Stimulated activated CD4-positive, alpha-beta T cell treated with anti-CD3 and anti-CD28 coated beads, Interleukin-15, amount 100 ng/mL, for 1 hour (primary cell): ENCODE data around the gene STK39.

Source experiments
- DNase-seq, 2 donors: peaks; one replicate each; pipeline ENCODE4 v3.0.0-alpha.2; 2020; ENCODE audit warnings: low read depth in 1 of 2, low spot score in 1 of 2

Gene STK39

GRCh38 chr2:168184681-168185513 is 62.5 kb downstream of the STK39 start:
- no peak for DNase-seq

DNA sequence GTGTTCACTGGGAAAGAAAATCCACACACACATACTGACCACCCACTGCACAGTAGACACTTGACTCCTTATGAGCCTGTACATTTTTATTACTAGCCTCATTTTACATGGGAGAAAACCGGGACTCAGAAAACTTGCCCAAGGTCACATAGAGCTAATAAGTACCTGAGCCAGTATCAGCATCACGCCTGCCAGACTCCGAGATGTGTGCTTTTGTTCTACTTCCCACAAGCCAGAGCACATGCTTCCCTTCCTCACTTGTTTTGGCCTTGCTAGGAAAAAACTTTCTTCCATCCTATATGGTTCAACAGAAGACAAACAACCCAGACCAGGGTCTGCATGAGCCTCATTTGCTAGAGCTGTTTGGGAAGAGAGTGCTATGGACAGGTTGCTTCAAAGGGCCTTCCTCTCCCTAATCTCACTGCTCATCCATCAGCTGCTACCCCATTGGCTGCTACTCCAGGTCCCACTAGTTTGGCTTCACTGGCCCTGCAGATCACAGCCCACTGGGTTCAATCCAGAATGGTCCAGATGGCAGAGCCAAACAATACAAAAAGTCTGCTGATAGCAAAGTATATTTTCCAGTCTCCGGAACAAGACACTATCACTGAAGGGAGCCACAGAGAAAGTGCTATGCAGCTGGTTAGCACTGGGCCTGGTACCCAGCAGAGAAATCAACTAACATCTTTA is 63.9 kb downstream of the STK39 start:
- DNase-seq, result no peak

- no peak for DNase-seq
These were observed 64.7 kb downstream of the STK39 start for GRCh38 chr2:168182550-168183249.

DNA sequence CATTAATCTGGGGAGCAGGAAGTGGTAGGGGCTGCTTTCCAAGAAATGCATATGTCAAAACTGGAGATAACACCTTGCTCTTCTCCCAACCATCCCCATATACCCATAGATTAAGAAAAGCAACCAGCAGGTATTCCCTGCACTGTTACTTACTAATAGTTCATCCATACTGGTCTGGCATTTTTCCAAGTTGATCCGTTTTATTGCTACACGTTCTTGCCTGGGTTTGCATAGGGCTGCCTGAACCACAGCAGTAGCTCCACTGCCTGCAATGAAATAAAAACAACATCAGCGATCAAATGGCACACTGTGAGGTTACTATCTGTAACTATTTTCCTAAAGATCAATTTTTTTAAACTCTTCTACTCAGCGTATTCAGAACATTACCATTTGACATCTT is 65.6 kb downstream of the STK39 start:
- DNase-seq, result no peak

GRCh38 chr2:168180914-168181313 is 66.5 kb downstream of the STK39 start:
- no peak for DNase-seq

- no peak for DNase-seq
These were observed 66.9 kb downstream of the STK39 start for GRCh38 chr2:168180483-168180882.

DNA sequence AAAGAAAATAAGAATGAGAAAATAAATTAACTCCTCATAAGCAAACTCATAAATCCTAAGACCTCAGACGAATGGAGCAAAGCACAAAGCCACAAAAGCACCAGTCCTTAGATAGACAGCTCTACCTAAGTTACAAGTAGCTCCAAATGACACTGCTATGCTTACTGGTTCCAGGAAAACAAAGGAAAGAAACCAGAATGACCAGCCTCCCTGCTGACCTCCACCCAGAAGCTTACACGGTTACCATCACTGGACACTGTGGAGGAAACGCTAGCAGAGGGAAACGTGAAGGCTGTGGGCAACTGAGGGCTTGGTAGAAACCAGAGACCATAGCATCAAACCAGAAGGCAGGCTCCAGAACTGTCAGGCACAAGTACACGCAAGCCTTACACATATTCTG is 67.8 kb downstream of the STK39 start:
- no peak for DNase-seq

DNA sequence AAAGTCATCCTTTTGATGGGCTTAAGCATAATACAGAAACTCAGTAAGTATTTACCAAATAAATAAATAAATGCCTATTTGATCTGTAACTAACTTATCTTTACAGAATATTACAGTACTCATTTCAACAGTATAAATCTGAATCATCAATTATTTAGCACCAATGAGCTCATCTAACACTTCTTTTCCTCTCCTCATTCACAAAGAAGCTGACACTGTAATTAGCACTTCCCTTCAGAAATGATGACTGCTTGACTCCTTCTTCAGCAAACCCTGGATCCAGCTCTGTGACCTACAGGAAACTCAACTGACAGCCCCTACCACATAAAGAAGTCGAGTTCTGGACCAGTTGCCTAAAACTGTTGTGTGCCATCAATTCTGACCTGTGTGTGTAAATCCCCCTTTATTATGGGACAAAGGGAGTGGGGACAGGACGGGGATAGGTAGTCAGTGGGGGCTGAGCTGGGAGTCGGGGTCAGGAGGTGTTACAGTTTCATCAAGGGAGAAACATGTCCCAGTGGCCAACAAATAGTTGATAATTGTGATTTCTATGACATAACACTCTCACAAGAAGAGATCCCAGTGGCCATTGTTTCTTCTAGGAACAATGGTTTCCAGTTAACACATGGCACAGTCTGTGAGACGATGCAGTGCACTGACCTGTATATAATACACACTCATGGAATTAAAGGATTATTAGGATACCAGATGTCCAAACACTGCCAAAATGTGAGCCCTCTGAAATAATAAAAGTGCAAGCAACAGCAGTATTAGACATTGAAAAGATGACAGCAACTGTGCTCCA is 68.7 kb downstream of the STK39 start:
- no peak for DNase-seq

DNA sequence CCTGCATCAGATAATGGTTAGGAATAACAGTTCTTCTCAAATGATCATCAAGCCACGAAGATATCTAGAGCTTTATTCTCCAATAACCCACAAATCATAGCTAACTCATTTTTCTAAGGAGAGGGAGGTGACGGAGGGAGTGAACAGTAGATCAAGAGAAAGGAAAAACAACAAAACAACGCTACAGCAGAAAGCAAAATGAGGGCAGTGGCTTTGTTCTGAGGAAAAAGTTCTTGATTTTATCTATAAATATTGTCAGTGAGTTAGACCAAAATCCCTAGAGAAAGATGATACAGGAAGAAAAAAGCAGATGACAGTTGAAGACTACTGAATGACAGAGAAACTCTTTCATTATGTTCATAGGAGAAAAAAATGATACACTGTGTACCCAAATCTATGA is 71.0 kb downstream of the STK39 start:
- no peak for DNase-seq

- no peak for DNase-seq
These were observed 71.9 kb downstream of the STK39 start for GRCh38 chr2:168175469-168175868.

DNA sequence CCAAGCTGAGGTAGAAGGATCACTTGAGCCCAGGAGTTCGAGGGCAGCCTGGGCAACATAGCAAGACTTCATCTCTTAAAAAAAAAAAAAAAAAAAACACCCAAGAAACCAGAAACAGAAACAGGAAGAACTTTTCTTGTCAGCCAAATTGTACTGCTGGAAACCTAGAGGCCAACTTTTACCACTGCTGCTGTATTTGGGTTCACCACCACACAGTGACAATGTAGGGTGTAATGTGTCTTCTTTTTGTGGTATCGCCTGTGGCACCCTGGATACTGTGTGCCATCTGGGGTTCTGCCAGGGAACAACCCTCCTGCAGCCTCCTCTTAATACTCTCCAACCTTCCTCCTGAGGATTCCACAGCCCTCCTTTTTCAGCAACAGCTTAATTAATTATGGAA is 72.6 kb downstream of the STK39 start:
- no peak for DNase-seq

DNA sequence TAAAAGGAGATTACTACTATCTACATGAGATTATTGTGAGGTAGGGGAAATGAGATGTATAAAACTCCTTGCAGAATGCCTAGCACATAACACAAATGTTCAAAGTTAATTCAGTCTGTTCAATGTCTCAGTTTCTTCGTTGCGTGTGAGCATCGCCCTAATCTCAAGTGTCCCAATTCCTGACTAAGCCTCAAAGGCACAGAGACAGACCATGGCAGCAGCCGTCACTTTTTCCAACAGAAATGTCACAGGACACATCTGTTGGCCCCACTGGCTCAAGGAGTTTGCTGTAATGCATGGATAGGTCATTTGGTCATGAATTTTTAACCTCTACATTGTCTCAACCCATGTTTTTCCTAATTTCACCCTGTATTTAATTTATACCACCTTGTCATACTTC is 75.3 kb downstream of the STK39 start:
- no peak for DNase-seq

DNA sequence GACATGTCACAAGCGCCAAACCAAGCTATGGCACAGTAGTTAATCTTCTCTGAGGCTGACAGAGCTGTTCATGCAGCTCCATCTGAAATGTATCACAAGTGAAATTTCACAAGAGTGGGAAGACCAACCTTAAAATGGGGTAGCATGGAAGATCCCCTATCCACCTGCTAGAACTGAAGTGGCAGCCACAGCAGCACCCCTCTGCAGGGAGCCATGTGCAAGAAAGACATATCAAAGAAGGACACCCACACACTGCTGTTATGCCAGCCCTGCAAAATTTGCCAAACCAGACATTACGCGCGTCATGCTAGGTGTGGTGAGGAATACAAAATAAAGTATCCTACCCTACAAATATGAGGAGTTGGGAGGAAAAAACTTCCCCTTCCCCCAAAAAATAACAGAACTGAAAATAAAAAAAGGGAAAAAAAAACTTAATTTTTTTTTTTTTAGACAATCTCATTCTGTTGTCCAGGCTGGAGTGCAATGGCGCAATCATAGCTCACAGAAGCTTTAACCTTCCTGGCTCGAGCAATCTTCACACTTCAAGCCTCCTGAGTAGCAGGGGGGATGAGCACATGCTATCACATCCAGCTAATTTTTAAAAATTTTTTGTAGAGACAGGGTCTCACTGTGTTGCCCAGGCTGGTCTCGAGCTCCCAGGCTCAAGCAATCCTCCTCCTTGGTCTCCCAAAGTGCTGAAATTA is 76.2 kb downstream of the STK39 start:
- no peak for DNase-seq

GRCh38 chr2:168169097-168169745 is 78.2 kb downstream of the STK39 start:
- no peak for DNase-seq

DNA sequence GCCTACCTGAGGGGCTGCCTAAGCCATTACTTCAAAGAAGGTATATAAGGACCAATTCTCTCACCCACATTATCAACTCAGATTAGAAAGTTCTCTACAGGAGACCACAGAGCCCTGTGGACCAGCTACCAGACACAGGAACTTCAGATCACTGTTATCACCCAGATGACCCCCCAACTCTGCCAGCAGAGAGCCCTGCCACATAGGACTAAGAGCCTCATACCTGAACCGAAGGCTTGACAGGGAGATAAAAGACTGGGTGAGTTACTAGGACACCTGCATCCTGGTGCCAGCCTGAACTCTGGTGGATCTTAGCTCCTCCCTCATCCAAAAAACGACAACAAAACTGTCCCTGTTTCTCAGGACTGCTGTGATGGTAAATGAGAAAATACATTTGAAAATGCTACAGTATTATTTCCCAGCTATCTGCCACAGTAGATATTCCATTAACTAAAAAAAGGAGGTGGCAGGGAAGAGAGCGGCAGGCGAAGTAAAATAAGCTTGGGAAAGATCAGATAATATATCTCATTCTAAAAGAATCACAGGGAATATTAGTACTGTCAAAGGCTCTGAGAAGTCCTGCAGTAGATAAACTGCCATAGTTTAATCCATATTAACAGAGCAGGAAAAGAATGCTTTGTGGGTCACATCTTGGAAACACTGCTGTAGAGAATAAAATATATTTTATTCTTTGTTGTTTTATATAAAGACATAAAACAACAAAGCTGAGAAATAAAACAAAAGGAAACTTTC is 79.7 kb downstream of the STK39 start:
- DNase-seq, result no peak

DNA sequence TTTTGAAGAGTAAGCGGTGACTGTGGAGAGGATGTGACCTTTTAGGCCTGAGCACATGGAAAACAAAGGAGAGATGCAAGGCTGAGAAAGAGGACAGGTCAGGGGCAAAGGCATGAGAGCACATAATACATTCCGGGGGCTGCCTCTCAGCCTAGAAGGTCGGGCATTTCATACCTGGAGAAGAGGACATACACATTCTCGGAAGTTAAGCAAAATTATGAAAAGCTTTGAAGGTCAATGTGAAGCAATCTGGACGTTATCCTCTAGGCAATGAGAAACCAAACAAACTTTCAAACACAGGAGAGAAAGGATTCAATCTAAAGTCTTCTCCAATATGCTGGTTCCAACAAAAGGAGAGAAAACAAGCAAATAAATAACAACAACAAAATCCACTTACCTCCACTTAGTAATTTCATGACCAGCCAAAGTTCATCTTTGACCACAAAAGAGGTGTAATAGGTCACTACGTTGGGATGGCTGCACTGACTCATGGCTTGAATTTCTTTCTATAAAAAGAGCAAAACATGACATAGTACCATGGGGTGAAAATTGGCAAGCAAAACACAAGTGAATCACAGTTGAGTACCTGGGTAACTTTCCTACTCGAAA is 80.4 kb downstream of the STK39 start:
- DNase-seq, result no peak

- no peak for DNase-seq
These were observed 81.2 kb downstream of the STK39 start for GRCh38 chr2:168165985-168166901.

DNA sequence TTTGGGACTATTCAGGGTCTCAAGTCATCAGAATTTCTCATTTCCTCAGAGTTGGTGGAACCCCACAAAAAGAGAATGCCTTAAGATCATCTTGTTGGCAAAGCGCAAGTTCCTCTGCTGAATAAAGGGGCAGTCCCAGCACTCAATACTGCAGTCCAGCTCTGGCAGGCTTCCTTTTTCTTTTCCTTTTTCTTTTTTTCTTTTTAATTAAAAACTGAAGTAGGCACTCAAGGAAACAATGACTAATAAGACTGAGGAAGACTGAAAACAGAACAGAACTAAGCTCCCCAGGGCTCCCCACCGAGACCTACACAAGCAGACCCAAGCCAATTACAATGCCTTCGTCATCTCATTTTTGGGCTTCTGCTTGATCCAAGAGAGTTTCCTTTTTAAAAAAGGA is 82.0 kb downstream of the STK39 start:
- DNase-seq, result no peak
